ENCODE results near the gene CADPS.

Gene CADPS

GRCh38 chr3:62454916-62455315 is 420.3 kb downstream of the CADPS start:
- no peak overlapping the region for H3K4me3 ChIP-seq (ENCODE audit: low read depth, low read length)

DNA sequence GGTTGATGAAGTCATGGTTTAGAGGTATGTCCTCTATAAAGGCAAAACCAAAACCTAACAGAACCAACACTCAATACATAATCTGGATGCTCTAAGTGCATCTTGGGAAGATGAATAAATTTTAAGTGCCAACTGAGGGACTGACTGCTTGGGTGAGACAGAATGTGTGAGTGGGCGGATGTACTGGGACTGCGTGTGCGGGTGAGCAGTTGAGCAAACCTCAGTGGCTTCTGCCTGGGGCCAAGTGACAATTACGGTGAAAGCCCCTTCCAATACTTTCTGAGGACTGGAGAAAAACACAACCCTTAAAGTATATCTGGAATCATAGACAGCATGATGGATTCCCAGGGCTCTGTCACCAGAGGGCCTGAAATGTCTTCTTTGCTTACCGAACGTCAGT is 421.8 kb downstream of the CADPS start:
- H3K4me3 ChIP-seq (ENCODE audit: low read depth, low read length): no peak overlapping the region

GRCh38 chr3:62451211-62451887 is 423.9 kb downstream of the CADPS start:
- H3K4me3 ChIP-seq (ENCODE audit: low read depth, low read length): no peak overlapping the region

- no peak overlapping the region for H3K4me3 ChIP-seq (ENCODE audit: low read depth, low read length)
Observed at GRCh38 chr3:62446337-62446940, 428.8 kb downstream of the CADPS start.

GRCh38 chr3:62445275-62445674 is 429.9 kb downstream of the CADPS start:
- no peak overlapping the region for H3K4me3 ChIP-seq (ENCODE audit: low read depth, low read length)

DNA sequence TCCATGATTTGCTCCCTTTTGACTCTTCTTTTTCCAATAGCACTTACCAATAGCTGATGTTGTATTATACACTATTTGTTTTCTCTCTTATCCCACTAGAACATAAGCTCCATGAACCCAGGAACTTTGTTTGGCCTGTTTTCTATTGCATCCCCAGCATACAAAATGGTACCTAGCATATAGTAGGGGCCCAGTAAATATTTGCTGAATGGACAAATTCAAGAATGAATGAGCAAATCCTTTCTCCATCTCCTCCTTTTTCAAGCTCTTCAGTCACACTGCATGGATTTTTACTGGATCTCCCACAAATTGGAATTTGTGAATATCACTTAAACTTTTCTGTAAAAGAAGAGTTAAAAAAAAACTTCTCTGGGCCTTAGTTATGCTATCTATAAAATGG is 435.2 kb downstream of the CADPS start:
- H3K4me3 ChIP-seq (ENCODE audit: low read depth, low read length): no peak overlapping the region

DNA sequence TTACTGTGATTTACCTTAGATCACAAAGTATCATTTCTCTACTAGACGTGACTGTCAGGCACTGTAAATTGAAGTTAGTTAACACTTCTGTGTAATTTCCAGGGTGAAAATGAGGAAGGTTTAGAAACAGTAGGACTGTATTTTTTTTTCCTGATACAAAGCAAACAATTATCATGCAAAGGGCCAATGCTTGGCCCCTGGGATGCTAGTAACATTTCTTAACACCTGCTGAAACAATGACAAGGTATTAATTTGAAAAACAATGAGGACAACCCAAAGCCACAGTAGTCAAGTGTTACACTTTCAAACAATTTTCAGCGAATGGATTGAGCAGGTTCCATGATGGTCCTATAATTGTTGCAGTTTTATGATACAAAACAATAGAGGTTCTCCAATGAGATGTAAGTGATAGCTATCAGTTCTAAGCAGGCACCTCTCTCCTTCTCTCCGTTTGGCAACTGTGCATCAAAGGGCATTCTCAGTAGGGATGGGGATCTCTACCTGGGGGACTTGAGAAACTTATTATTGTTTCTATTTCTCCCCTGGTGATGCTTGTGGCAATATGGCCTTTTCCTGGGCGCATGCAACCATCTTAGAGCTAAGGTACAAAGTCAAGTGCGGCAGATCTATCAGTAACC is 435.9 kb downstream of the CADPS start:
- H3K4me3 ChIP-seq (ENCODE audit: low read depth, low read length): no peak overlapping the region

DNA sequence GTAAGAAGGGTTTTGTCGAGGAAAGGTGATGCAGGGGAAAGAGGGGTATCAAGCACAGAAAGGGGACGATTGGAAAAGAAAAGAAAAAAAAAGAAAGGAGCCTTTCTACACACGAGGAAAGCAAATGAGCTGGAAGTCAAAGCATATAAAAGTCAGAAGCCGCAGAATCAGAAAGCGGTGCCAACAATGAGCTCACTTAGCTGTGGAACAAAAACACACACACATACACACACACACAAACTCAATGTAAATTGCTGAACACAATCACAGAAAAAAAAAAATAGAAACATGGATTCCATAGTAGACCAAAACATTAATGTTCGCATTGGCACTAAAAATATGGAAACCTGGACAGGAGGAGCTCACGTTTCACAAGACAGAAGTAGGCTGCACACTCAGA is 438.4 kb downstream of the CADPS start:
- H3K4me3 ChIP-seq (ENCODE audit: low read depth, low read length): no peak overlapping the region

DNA sequence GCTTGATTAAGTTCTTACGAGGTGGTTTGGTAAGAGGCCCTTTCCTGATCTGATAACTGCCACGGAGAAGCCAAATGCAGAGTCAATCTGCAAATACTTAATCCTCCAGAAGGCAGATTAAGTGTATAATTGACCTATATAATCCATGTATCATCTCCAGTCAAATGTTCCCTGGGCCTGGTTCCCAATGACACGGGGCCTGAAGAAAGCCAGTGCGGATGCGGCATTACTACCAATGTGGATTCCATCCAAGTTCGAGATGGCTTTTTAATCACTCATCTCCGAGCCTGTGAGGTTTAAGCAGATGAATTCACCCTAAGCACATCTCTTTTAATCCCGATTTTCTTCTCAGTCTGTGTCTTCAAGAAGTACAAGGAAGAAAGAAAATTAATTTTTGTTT is 441.8 kb downstream of the CADPS start:
- no peak overlapping the region for H3K4me3 ChIP-seq (ENCODE audit: low read depth, low read length)

GRCh38 chr3:62421207-62421606 is 454.0 kb downstream of the CADPS start:
- no peak overlapping the region for H3K4me3 ChIP-seq (ENCODE audit: low read depth, low read length)

DNA sequence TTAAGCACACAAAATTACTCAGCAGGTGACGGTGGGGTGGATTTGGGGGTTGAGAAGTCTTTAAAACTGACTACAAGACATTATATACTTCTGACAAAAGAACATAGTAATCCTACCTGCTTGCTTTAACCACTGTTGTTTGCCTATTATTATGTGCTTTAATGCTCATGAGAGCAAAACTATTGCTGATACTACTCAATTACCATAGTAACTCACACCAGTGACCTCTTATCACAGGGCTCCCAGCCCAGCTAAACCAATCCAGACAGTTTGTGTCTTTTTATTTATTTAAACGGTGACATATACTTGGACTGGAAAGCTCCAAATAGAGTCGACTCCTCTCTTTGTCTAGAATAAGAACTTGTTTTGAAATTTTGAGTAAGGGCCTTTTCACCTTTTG is 459.1 kb downstream of the CADPS start:
- no peak overlapping the region for H3K4me3 ChIP-seq (ENCODE audit: low read depth, low read length)

- H3K4me3 ChIP-seq (ENCODE audit: low read depth, low read length): no peak overlapping the region
Observed at GRCh38 chr3:62415312-62415801, 459.9 kb downstream of the CADPS start.

DNA sequence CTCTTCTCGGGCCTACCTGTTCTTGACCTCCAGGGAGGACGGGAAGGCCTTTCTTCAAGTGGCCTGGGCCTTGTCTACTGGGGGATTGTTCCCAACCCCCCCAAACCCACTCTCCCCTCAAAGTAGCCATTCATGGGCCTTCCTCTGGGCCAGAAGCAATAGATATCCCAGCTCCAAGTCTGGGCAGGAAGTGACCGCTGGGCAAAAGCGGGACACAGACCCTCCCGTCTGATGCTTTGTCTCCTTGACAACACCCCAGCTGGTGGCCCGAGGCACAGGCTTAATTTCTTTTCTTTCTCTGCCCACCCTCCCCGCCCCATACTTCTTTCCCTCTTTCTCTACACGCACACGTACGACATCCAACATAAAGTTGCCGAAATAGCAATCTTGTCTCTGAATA is 460.4 kb downstream of the CADPS start:
- no peak overlapping the region for H3K4me3 ChIP-seq (ENCODE audit: low read depth, low read length)

DNA sequence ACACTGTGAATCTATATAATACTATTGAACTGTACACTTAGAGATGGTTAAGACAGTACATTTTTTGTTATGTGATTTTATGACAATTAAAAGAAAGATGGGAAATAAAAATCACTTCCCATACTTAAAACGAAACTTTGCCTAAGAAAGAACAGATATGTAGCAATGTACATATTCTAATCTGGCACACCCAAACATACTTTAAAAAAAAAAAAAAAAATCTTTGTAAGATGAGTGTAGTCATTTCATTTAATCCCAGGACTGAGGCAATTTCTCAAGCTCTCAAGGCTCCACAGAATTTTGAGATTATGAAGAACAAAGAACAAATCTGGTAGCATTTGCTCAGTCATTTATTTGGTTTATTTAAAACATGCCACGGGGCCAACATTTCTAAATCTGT is 461.5 kb downstream of the CADPS start:
- H3K4me3 ChIP-seq (ENCODE audit: low read depth, low read length): no peak overlapping the region

GRCh38 chr3:62406945-62407344 is 468.3 kb downstream of the CADPS start:
- H3K4me3 ChIP-seq (ENCODE audit: low read depth, low read length): no peak overlapping the region

DNA sequence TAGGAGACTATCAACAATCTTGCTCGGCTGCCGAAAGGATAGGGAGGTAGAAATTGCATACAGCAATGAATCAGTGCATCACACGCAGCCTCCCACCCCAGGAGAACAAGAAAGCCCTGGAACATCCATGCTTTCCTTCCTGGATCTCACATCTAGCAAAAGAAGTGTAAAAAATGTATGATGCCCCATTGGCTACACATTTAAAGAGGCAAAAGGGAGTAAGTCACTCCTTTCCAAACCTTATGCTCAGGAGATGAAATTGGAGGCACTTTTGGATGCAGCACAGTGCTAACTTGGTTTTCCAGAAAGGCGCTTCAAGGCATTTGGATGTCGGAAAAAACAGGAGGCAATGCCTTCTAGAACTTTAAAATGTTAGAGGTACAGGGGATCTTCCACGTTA is 469.6 kb downstream of the CADPS start:
- H3K4me3 ChIP-seq (ENCODE audit: low read depth, low read length): no peak overlapping the region

DNA sequence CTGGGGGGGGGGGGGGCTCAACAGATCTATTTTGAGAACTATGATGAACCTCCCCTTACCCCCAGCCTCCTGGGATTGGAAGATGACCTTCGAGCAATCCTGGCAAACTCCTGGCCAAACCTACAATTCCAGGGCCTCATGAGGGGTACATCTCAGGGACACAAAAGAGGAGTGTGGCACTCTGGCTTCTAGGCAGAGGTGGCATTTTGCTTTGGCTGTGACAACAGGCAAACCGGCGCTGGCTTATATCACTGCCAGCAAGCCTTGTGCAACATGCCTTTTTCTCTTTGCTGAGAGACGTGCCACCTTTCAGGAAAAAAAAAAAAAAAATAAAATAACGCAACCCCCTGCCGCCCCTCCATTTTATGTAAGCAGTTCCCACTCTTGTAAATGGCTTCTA is 470.1 kb downstream of the CADPS start:
- no peak overlapping the region for H3K4me3 ChIP-seq (ENCODE audit: low read depth, low read length)

- H3K4me3 ChIP-seq (ENCODE audit: low read depth, low read length): no peak overlapping the region
Observed at GRCh38 chr3:62404321-62404720, 470.9 kb downstream of the CADPS start.

GRCh38 chr3:62403765-62404164 is 471.5 kb downstream of the CADPS start:
- no peak overlapping the region for H3K4me3 ChIP-seq (ENCODE audit: low read depth, low read length)

DNA sequence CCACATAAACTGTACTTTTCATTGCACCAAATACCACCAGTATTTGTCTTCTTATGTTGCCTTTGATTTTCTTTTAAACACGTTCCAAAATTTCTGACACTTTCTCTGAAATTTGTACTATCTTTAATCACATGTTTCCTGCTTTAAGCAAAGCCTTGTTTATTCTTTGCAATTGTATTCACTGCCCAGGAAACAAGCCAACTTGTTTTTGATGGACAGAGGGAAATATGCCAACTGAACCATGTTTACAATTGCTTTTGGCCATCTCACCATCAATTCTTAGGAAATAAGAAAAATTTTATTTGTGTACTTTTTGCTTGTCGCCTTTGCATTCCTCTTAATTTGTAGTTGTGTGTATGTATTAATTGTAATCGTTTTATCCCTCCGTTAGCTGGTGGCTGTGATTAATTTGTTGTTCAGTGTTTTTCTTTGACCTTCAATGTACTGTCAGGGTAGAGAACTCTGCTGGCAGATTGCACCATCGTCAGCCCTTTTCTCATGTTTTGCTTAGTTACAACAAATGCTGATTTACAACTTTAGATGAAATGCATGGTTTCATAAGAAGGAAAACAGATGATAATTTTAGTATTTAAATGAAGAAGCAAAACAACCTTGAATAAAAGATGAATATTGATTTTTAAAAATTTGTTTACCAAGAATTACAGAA is 482.5 kb downstream of the CADPS start:
- H3K4me3 ChIP-seq (ENCODE audit: low read depth, low read length): no peak overlapping the region

DNA sequence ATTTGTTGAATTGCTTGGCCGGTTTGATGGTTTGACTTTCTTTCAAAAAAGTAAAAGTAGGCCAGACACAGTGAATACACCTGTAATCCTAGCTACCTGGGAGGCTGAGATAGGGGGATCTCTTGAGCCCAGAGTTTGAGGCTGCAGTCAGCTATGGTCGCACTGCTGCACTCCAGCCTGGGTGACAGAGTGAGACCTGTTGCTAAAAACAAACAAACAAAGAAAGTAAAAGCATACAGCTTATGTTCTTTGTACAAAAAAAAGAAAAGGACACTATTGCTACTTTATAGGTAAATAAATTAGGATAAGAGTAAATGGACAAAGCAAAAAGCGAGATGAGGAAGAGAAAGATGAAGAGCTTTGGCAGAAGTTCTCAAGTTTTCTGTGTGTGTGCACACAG is 488.0 kb downstream of the CADPS start:
- H3K4me3 ChIP-seq (ENCODE audit: low read depth, low read length): no peak overlapping the region

- H3K4me3 ChIP-seq (ENCODE audit: low read depth, low read length): no peak overlapping the region
Observed at GRCh38 chr3:62379321-62379798, 495.9 kb downstream of the CADPS start.
